ENCODE results near the gene NLE1. TPM values are rescaled to one million over a fixed set of nuclear protein-coding genes. Genes with fewer than 3 reads are reported as not detected.

NLE1 gene
- total RNA-seq, 1 donor from 2014 or later, result 12.4 TPM

DNA sequence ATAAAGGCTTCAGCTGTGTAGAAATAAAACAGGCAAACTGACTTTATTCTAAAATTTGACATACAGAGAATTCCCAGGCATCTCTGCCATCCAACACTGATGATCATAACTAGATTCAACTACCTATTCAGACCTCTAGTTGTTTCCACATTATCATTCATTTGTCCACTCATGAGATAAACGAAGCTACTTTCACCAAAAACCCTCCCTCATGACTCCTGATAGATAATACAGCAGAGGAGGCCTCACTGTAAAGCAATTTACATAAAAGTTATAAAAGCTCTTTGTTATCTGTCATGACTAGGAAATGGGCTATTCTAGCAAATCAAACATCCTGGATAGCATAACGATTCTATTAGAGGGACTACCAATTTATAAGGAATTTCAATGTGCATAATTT lies 59.0 kb downstream of the NLE1 start:
- Histone ChIP-seq H4K20me1 (ENCODE audit: low read depth) (peaks cover 4% of the 10 kb centered on the region), H3K9ac (no peak overlapping the region), H3K36me3 (no peaks in the 10 kb centered on the region), H3K4me1 (peaks cover 16% of the 10 kb centered on the region), H3K79me2 (ENCODE audit: low read depth) (peaks cover 7% of the 10 kb centered on the region), H3K27ac (no peak overlapping the region), H3F3A (ENCODE audit: low read depth) (peaks cover under 1% of the 10 kb centered on the region), H3K9me3 (ENCODE audit: low read depth) (no peaks in the 10 kb centered on the region), H2AFZ (replicated peaks) (no peak overlapping the region), H3K4me2 (no peak overlapping the region), H3K27me3 (peaks cover 12% of the 10 kb centered on the region), H3K4me3 (no peak overlapping the region)
- Mint-ChIP-seq H3K36me3 (no peaks in the 10 kb centered on the region), H3K27me3 (ENCODE audit: insufficient read depth, low read depth) (peaks cover 3% of the 10 kb centered on the region), H3K27ac (no peak overlapping the region), H3K4me1 (peaks cover 13% of the 10 kb centered on the region), H3K9me3 (no peaks in the 10 kb centered on the region), H3K4me3 (no peak overlapping the region)
- DNase-seq (ENCODE audit: low spot score), result no peak
- TF ChIP-seq EZH2phosphoT487 (IDR thresholded peaks at IDR 0.05) (no peak), EZH2 (IDR thresholded peaks at IDR 0.05) (no peak)
- TF ChIP-seq, protein P1, sequence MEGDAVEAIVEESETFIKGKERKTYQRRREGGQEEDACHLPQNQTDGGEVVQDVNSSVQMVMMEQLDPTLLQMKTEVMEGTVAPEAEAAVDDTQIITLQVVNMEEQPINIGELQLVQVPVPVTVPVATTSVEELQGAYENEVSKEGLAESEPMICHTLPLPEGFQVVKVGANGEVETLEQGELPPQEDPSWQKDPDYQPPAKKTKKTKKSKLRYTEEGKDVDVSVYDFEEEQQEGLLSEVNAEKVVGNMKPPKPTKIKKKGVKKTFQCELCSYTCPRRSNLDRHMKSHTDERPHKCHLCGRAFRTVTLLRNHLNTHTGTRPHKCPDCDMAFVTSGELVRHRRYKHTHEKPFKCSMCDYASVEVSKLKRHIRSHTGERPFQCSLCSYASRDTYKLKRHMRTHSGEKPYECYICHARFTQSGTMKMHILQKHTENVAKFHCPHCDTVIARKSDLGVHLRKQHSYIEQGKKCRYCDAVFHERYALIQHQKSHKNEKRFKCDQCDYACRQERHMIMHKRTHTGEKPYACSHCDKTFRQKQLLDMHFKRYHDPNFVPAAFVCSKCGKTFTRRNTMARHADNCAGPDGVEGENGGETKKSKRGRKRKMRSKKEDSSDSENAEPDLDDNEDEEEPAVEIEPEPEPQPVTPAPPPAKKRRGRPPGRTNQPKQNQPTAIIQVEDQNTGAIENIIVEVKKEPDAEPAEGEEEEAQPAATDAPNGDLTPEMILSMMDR (IDR thresholded peaks at IDR 0.05), result no peak

DNA sequence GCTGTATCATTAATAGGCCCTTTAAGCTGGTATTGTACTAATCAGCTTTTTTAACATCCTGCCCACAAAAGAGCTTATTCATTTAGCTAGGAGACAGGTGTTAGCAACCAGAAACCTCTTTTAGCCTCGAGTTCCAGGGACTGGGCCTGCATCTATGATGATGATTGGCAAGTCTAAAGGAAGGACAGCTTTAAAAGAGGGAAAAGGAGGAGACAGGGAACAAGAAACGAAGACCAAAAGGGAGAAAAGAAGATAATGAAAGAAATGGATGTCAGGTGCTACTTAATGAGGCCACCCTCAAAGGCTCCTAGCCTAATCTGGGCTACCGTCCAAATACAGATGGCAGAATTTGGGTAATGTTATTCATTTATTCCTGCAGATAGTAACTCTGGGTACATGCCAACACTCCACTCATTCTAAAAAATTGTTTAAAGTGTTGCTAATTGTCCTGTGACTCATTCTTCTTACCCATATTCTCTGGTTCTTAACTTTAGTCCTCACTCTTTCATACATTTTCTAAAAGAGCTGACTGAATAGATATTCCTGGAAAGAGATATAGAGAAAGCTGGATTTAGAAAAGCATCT lies 59.9 kb downstream of the NLE1 start:
- no peaks in the 10 kb centered on the region for H3K36me3 Mint-ChIP-seq
- Histone ChIP-seq H3K79me2 (ENCODE audit: low read depth) (peaks cover 7% of the 10 kb centered on the region), H3K4me3 (no peak overlapping the region), H3K27me3 (peaks cover 2% of the 10 kb centered on the region), H3K36me3 (no peaks in the 10 kb centered on the region), H3K4me2 (no peak overlapping the region), H3K27ac (no peak overlapping the region), H3K9me3 (ENCODE audit: low read depth) (no peaks in the 10 kb centered on the region), H4K20me1 (ENCODE audit: low read depth) (no peaks in the 10 kb centered on the region), H3K9ac (no peak overlapping the region), H3F3A (ENCODE audit: low read depth) (no peaks in the 10 kb centered on the region), H3K4me1 (peaks cover 16% of the 10 kb centered on the region), H2AFZ (replicated peaks) (no peak overlapping the region)
- DNase-seq (ENCODE audit: low spot score), result no peak
- TF ChIP-seq EZH2phosphoT487 (IDR thresholded peaks at IDR 0.05), result no peak
- TF ChIP-seq, protein P1 (IDR thresholded peaks at IDR 0.05), result no peak
- TF ChIP-seq EZH2 (IDR thresholded peaks at IDR 0.05), result no peak
- no peak overlapping the region for H3K4me3 Mint-ChIP-seq
- no peaks in the 10 kb centered on the region for H3K9me3 Mint-ChIP-seq
- H3K27me3 Mint-ChIP-seq (ENCODE audit: insufficient read depth, low read depth), result peaks cover 3% of the 10 kb centered on the region
- peaks cover 5% of the 10 kb centered on the region for H3K4me1 Mint-ChIP-seq
- H3K27ac Mint-ChIP-seq, result no peak overlapping the region

DNA sequence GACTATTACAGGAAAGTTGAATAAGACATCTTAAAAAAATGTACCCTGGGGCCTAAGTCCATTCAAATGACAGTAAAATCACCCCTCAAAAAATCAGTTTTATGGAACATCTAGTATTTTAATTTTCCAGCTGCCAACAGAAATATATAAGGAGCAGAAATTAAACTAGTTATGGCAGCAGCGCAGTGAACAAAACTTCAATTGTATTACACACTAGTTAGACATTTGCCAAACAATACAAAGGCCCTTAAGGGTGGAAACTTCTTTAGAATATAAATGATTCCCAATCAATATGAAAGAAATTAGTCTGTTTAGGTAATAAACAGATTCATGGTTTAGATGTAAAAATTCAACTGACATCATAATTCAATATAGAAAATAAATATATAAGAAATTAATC lies 60.5 kb downstream of the NLE1 start:
- Mint-ChIP-seq H3K4me3 (no peak overlapping the region), H3K4me1 (peaks cover 3% of the 10 kb centered on the region)

More for the DNA sequence above, 60.5 kb downstream of the NLE1 start:
- Histone ChIP-seq H3K4me1 (peaks cover 16% of the 10 kb centered on the region), H3K9me3 (ENCODE audit: low read depth) (no peaks in the 10 kb centered on the region), H3K9ac (no peak overlapping the region), H3K27me3 (no peaks in the 10 kb centered on the region), H3K79me2 (ENCODE audit: low read depth) (peaks cover 7% of the 10 kb centered on the region), H4K20me1 (ENCODE audit: low read depth) (no peaks in the 10 kb centered on the region), H2AFZ (replicated peaks) (no peak overlapping the region), H3K4me3 (no peak overlapping the region), H3K27ac (no peak overlapping the region), H3K4me2 (no peak overlapping the region), H3F3A (ENCODE audit: low read depth) (no peaks in the 10 kb centered on the region), H3K36me3 (no peaks in the 10 kb centered on the region)
- no peaks in the 10 kb centered on the region for H3K9me3 Mint-ChIP-seq
- TF ChIP-seq EZH2 (IDR thresholded peaks at IDR 0.05) (no peak), EZH2phosphoT487 (IDR thresholded peaks at IDR 0.05) (no peak)
- TF ChIP-seq, protein P1 (IDR thresholded peaks at IDR 0.05), result no peak
- H3K27ac Mint-ChIP-seq, result no peak overlapping the region
- H3K27me3 Mint-ChIP-seq (ENCODE audit: insufficient read depth, low read depth), result no peaks in the 10 kb centered on the region
- no peak for DNase-seq (ENCODE audit: low spot score)
- H3K36me3 Mint-ChIP-seq, result no peaks in the 10 kb centered on the region
